Measurements from ENCODE around the gene VMP1. TPM values are rescaled to one million over a fixed set of nuclear protein-coding genes. Genes with fewer than 3 reads are reported as not detected.
A peak's percentile ranks its signal among the peaks of the same experiment; 100 is the strongest.

VMP1 gene
- total RNA-seq, 2 experiments from 2014 or later = 29.2 to 38.0 TPM

DNA sequence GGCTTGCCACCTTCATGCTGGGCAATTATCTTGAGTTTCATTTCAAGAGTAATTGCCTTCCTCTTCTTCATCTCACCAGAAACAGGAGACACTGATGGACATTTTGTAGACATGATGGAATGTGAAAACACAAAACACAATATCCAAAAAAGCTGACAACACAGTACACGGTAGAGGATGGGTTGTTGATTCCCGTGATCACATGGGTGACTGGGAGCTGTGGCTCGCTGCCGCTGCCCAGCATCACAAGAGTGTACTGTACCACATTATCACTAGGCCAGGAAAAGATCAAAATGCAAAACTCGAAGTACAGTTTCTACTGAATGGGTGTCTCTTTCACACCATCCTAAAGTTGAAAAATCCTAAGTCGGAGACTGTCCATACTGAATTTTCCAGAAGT lies 7.7 kb upstream of the VMP1 start:
- Histone ChIP-seq H3K4me1 (ENCODE audit: insufficient read depth, low read length, poor library complexity, severe bottlenecking) (peaks cover 12% of the 10 kb centered on the region), H3K27ac (ENCODE audit: low read depth, low read length, poor library complexity, severe bottlenecking) (no peak overlapping the region), H3K9me2 (ENCODE audit: insufficient read depth, low read length) (no peaks in the 10 kb centered on the region), H4K20me1 (ENCODE audit: insufficient read depth, low read length) (peaks cover 40% of the 10 kb centered on the region), H3K79me2 (ENCODE audit: insufficient read depth, low read depth, low read length) (peaks cover 99% of the 10 kb centered on the region), H2AFZ (ENCODE audit: low read length) (no peak overlapping the region), H3K4me2 (ENCODE audit: low read length) (no peak overlapping the region), H3K9me3 (ENCODE audit: low read length) (no peaks in the 10 kb centered on the region), H3K36me3 (ENCODE audit: insufficient read depth, low read length) (peaks cover 90% of the 10 kb centered on the region), H3K4me3 (ENCODE audit: low read depth, low read length, poor library complexity, severe bottlenecking) (no peak overlapping the region)
- no peak for DNase-seq (ENCODE audit: low spot score)
- intact Hi-C loops (cut with micrococcal nuclease; ENCODE audit: unreplicated experiment) = no loop called here
- POLR2A ChIA-PET = no interaction called here
- TF ChIP-seq EZH2phosphoT487 (IDR thresholded peaks at IDR 0.05; ENCODE audit: borderline replicate concordance, low read depth, low read length) = no peak
- TF ChIP-seq, protein P1, sequence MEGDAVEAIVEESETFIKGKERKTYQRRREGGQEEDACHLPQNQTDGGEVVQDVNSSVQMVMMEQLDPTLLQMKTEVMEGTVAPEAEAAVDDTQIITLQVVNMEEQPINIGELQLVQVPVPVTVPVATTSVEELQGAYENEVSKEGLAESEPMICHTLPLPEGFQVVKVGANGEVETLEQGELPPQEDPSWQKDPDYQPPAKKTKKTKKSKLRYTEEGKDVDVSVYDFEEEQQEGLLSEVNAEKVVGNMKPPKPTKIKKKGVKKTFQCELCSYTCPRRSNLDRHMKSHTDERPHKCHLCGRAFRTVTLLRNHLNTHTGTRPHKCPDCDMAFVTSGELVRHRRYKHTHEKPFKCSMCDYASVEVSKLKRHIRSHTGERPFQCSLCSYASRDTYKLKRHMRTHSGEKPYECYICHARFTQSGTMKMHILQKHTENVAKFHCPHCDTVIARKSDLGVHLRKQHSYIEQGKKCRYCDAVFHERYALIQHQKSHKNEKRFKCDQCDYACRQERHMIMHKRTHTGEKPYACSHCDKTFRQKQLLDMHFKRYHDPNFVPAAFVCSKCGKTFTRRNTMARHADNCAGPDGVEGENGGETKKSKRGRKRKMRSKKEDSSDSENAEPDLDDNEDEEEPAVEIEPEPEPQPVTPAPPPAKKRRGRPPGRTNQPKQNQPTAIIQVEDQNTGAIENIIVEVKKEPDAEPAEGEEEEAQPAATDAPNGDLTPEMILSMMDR (conservative IDR thresholded peaks at IDR 0.05; ENCODE audit: low read length) = no peak
- CTCF ChIA-PET (ENCODE audit: unreplicated experiment) = no interaction called here
- BruUV-seq (replicated peaks) = no TSS peak

DNA sequence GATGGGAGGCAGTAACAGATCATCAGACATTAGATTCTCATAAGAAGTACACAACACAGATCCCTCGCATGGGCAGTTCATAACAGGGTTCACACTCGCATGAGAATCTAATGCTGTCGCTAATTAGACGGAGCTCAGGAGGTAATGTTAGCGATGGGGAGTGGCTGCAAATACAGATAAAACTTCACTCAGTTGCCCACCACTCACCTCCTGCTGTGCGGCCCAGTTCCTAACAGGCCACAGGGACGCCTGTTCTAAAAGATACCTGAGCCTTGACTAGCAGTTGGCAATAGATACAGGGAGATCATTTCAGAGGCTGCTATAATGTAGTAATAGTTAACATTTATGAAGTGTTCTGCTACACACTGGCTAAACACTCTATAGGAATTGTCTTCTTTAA lies 5.2 kb upstream of the VMP1 start:
- BruUV-seq (replicated peaks) = no TSS peak
- POLR2A ChIA-PET = interaction anchor here (0.6 to 1.5 kb wide), 3 partner anchors 10 to 64 kb away, joined by 3 to 4 read pairs (median 4); no protein-coding TSS in a partner anchor
- CTCF ChIA-PET (ENCODE audit: unreplicated experiment) = no interaction called here
- Histone ChIP-seq H3K36me3 (ENCODE audit: insufficient read depth, low read length) (peaks cover 81% of the 10 kb centered on the region), H3K27ac (ENCODE audit: low read depth, low read length, poor library complexity, severe bottlenecking) (no peak overlapping the region), H3K4me2 (ENCODE audit: low read length) (no peak overlapping the region), H4K20me1 (ENCODE audit: insufficient read depth, low read length) (peaks cover 31% of the 10 kb centered on the region; the same call in 1 of the 2 replicates), H2AFZ (ENCODE audit: low read length) (no peak overlapping the region), H3K4me1 (ENCODE audit: insufficient read depth, low read length, poor library complexity, severe bottlenecking) (peaks cover 23% of the 10 kb centered on the region), H3K9me2 (ENCODE audit: insufficient read depth, low read length) (no peaks in the 10 kb centered on the region), H3K9me3 (ENCODE audit: low read length) (no peaks in the 10 kb centered on the region), H3K79me2 (ENCODE audit: insufficient read depth, low read depth, low read length) (peaks cover 98% of the 10 kb centered on the region), H3K4me3 (ENCODE audit: low read depth, low read length, poor library complexity, severe bottlenecking) (no peak overlapping the region)
- intact Hi-C loops (cut with micrococcal nuclease; ENCODE audit: unreplicated experiment) = no loop called here
- DNase-seq (ENCODE audit: low spot score) = no peak
- TF ChIP-seq, protein P1 (conservative IDR thresholded peaks at IDR 0.05; ENCODE audit: low read length) = no peak
- TF ChIP-seq EZH2phosphoT487 (IDR thresholded peaks at IDR 0.05; ENCODE audit: borderline replicate concordance, low read depth, low read length) = no peak

DNA sequence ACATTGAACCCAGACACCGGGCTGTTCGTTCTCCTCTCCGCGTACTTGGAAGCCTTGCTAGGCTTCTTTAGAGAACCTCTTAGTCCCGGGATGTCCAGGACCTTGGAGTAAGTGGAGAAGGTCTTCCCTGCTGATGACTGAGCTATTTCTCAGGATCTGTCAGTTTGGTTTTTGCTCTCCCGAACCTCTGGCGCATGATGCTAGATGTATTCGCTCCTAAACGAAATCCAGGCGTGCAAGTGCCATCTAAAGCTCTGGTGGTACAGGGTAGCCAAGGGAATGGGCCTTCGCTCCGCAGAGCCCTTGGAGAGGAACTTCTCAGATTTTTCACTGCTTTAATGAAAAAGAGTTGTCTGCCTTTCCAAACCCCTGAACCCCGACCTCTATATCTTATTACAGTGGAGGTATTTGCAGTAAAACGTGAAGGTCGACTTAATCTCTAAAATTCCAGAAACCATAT lies 547 bp downstream of the VMP1 start:
- Histone ChIP-seq H3K9me2 (ENCODE audit: insufficient read depth, low read length) (no peaks in the 10 kb centered on the region), H3K27ac (ENCODE audit: low read depth, low read length, poor library complexity, severe bottlenecking) (peak overlapping the region; percentile 74), H3K79me2 (ENCODE audit: insufficient read depth, low read depth, low read length) (peaks cover 90% of the 10 kb centered on the region), H3K9me3 (ENCODE audit: low read length) (no peaks in the 10 kb centered on the region), H3K4me2 (ENCODE audit: low read length) (peak overlapping the region; percentile 86), H2AFZ (ENCODE audit: low read length) (peak overlapping the region; percentile 72; the same call in 1 of the 2 replicates), H3K36me3 (ENCODE audit: insufficient read depth, low read length) (peaks cover 29% of the 10 kb centered on the region), H3K4me1 (ENCODE audit: insufficient read depth, low read length, poor library complexity, severe bottlenecking) (peaks cover 32% of the 10 kb centered on the region), H4K20me1 (ENCODE audit: insufficient read depth, low read length) (peaks cover 16% of the 10 kb centered on the region; the same call in 1 of the 2 replicates), H3K4me3 (ENCODE audit: low read depth, low read length, poor library complexity, severe bottlenecking) (peak overlapping the region; percentile 86)
- DNase-seq (ENCODE audit: low spot score) = peak; percentile 16
- POLR2A ChIA-PET = interaction anchor here (0.6 to 2.5 kb wide), 8 partner anchors 9 to 501 kb away, joined by 3 to 10 read pairs (median 4); partner anchors contain the start of gene CLTC
- TF ChIP-seq, protein P1 (conservative IDR thresholded peaks at IDR 0.05; ENCODE audit: low read length) = no peak
- TF ChIP-seq EZH2phosphoT487 (IDR thresholded peaks at IDR 0.05; ENCODE audit: borderline replicate concordance, low read depth, low read length) = no peak
- CTCF ChIA-PET (ENCODE audit: unreplicated experiment) = no interaction called here
- no TSS peak for BruUV-seq (replicated peaks)
- intact Hi-C loops (cut with micrococcal nuclease; ENCODE audit: unreplicated experiment) = no loop called here

Data from OCI-LY7 (cell line).